Measurements from ENCODE around the gene CDH26. TPM values are rescaled to one million over a fixed set of nuclear protein-coding genes. Genes with fewer than 3 reads are reported as not detected.
A peak's percentile ranks its signal among the peaks of the same experiment; 100 is the strongest.

Gene CDH26
- total RNA-seq, 4 donors from 2014 or later: 0.76 to 2.1 (median 0.77) TPM; not detected in 1

GRCh38 chr20:60056407-60057122 lies 98.3 kb downstream of the CDH26 start:
- Histone ChIP-seq H3K4me3 (no peak overlapping the region), H3K4me1 (peaks cover 0 to 7% of the 10 kb centered on the region in 2 donors), H3K9me3 (no peaks in the 10 kb centered on the region), H3K27ac (no peak overlapping the region), H3K36me3 (no peaks in the 10 kb centered on the region), H3K27me3 (no peaks in the 10 kb centered on the region)
- intact Hi-C loops (cut with DNase I; ENCODE audit: low total_unique reads): no loop called here
- TF ChIP-seq CTCF (IDR thresholded peaks at IDR 0.05) (no peak), POLR2A (IDR thresholded peaks at IDR 0.05) (no peak)
- no peak for DNase-seq

DNA sequence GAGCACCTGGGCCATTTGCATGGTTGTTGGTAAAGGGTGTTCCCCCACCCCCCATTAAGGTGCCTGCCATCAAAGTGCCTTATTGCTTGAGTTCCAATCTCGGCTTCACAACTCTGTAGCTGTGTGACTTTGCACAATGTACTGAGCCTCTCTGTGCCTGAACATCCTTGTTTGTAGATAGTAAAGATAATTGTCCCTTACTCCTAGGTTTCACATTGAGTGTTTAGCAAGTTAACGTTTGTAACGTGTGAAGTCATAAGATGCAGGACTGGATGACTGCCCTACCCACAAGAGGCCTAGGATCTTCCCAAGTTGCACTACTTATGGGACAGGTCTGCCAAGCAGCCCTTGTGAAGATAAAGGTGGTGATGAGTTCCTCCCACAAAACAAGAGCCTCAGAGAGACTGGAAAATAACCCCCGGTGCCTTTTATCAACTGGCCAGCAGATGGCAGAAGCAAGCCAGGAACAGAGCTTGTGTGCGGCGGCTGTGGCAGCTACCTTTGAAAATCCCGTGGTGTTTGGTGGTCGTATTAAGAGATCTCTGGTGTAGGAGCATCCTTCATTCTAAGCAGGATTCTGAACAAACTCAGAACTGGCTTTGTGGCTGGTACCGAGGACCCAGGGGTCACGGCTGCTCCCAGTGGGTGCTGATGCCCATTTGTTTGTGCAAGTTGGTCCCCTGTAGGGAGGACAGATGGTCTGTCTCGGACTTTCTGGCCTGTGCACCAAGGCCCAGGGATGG lies 99.1 kb downstream of the CDH26 start:
- no peak for TF ChIP-seq POLR2A (IDR thresholded peaks at IDR 0.05)
- peak; percentile 71 to 81 (median 75) for TF ChIP-seq CTCF (IDR thresholded peaks at IDR 0.05)
- no peaks in the 10 kb centered on the region for H3K36me3 ChIP-seq
- intact Hi-C loops (cut with DNase I; ENCODE audit: low total_unique reads): no loop called here
- H3K27me3 ChIP-seq: no peaks in the 10 kb centered on the region
- peaks cover 0 to 10% of the 10 kb centered on the region in 2 donors for H3K4me1 ChIP-seq
- no peak overlapping the region for H3K4me3 ChIP-seq
- DNase-seq: peak; percentile 49 to 54
- no peak overlapping the region for H3K27ac ChIP-seq
- no peaks in the 10 kb centered on the region for H3K9me3 ChIP-seq

DNA sequence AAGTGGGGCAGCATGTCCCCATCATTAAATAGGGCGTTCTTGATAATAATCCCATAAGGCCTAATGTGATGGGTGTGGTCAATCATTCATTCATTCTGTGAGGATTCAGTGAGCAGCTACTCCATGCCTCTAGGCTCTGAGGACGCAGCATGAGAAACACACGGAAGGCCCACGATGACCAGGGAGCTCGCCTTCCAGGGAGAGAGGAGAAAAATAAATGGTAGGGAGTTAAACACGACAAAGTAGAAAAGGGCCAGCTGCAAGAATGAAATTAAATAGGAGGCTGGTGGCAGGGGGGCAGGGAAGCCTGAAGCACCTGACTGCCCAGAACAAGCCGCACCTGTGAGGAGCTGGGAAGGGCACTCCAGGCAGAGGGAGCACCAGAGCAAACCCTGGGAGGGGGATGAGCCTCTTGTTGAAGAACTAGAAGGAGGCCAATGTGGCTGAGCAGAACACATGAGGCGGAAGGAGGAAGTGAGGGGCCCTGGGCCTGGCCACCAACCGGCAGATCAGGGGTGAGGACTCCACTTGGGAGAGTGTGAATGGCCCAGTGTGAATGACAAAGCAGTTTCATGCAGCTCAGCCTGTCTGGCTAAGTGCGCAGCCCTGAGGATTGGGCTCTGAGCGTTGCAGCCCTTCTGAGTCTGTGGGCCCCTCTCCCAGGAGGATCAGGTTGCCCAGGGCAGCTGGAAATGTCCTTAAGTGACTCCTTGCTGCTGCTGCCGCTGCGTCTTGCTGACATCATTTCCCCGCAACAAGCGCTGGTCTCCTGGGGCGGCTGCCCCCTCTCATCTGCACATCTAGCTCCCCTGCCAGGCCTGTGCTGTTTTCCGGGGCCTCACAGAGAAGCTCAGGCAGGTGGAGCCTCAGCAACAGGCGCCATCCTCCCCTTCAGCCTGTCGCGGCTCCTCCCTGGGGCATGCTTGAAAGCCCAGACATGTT lies 99.9 kb downstream of the CDH26 start:
- Histone ChIP-seq H3K27me3 (no peaks in the 10 kb centered on the region), H3K27ac (no peak overlapping the region), H3K4me1 (peaks cover 0 to 15% of the 10 kb centered on the region in 2 donors), H3K36me3 (no peaks in the 10 kb centered on the region), H3K9me3 (no peaks in the 10 kb centered on the region), H3K4me3 (no peak overlapping the region)
- DNase-seq: peak in 1 of 2 donors; percentile 22
- intact Hi-C loops (cut with DNase I; ENCODE audit: low total_unique reads): no loop called here
- TF ChIP-seq POLR2A (IDR thresholded peaks at IDR 0.05) (no peak), CTCF (IDR thresholded peaks at IDR 0.05) (no peak)

GRCh38 chr20:60058879-60059278 lies 100.7 kb downstream of the CDH26 start:
- Histone ChIP-seq H3K4me3 (no peak overlapping the region), H3K9me3 (no peaks in the 10 kb centered on the region), H3K27ac (no peak overlapping the region), H3K27me3 (no peaks in the 10 kb centered on the region), H3K36me3 (no peaks in the 10 kb centered on the region), H3K4me1 (peaks cover 0 to 15% of the 10 kb centered on the region in 2 donors)
- TF ChIP-seq CTCF (IDR thresholded peaks at IDR 0.05) (no peak), POLR2A (IDR thresholded peaks at IDR 0.05) (no peak)
- DNase-seq: no peak
- intact Hi-C loops (cut with DNase I; ENCODE audit: low total_unique reads): no loop called here

All from uterus (tissue), 4 donors.